GM12878 (cell line): ENCODE results near the gene KIRREL3. TPM values are rescaled to one million over a fixed set of nuclear protein-coding genes. Genes with fewer than 3 reads are reported as not detected.

Experiments used
- ATAC-seq: fragments of 200-7000 bp; cut with Tn5 transposase; 3 replicates; pipeline ENCODE4 v1.9.1; 2020; ENCODE audit warnings: mild to moderate bottlenecking, moderate library complexity
- BruUV-seq: library from RNA; stranded (reverse); fragments of 400-500 nt; replicated peaks from 2 replicates; lab custom pipeline; 2021; lab: Mats Ljungman, UMichigan
- CTCF ChIA-PET: fragments of 300-600 bp; sonication (Branson Sonifier 250); formaldehyde crosslinking; extraction: SDS; loops from one replicate; lab custom pipeline; 2021; ENCODE audit warnings: inconsistent platforms; lab: Yijun Ruan, JAX
- POLR2A ChIA-PET: fragments of 350-600 bp; formaldehyde crosslinking; extraction: SDS; loops from one replicate; lab custom pipeline; 2021; ENCODE audit warnings: inconsistent platforms; lab: Charles Lee
- RAD21 ChIA-PET: fragments of 300-600 bp; sonication (Branson Sonifier 250); formaldehyde crosslinking; loops from one replicate; lab custom pipeline; 2023; ENCODE audit warnings: antibody characterized with exemption; ENCODE audit not compliant: unreplicated experiment; lab: Charles Lee
- SMC1A ChIA-PET: fragments of 300-600 bp; sonication (Branson Sonifier 250); formaldehyde crosslinking; loops from one replicate; lab custom pipeline; 2023; ENCODE audit not compliant: unreplicated experiment, uncharacterized antibody; lab: Charles Lee
- DNase-seq: peaks from one replicate; pipeline ENCODE4 v3.0.0-alpha.2; 2011; ENCODE audit warnings: low read depth, low spot score
- FAIRE-seq: peaks from 3 replicates; lab custom pipeline; 2011; peaks lifted over from hg19 to GRCh38; lab: Jason Lieb, UNC
- H2AFZ ChIP-seq: 2 replicates; pipeline ENCODE4 v1.6.0; 2011; ENCODE audit warnings: low read depth, low read length, control low read depth; ENCODE audit not compliant: control insufficient read depth
- H3K27ac ChIP-seq: 2 replicates; pipeline ENCODE4 v1.5.1; 2011; ENCODE audit warnings: control low read depth; ENCODE audit not compliant: control insufficient read depth, insufficient read depth
- H3K27me3 ChIP-seq, 2 experiments: replicated peaks in 1 of 2; 2 replicates each; pipeline versions ENCODE4 v1.6.0 to v1.6.1; 2011; ENCODE audit warnings: low read length in 1 of 2; ENCODE audit not compliant: control insufficient read depth in 2 of 2, insufficient read depth in 2 of 2
- H3K36me3 ChIP-seq, 2 experiments: 2 replicates each; pipeline ENCODE4 v1.5.1; 2011; ENCODE audit warnings: low read length in 1 of 2; ENCODE audit not compliant: control insufficient read depth in 2 of 2, insufficient read depth in 2 of 2
- H3K4me1 ChIP-seq: 2 replicates; pipeline ENCODE4 v1.6.1; 2011; ENCODE audit warnings: mild to moderate bottlenecking, low read length, moderate library complexity, mixed read lengths; ENCODE audit not compliant: control insufficient read depth, insufficient read depth
- H3K4me2 ChIP-seq: 2 replicates; pipeline ENCODE4 v1.6.0; 2011; ENCODE audit warnings: control low read depth; ENCODE audit not compliant: control insufficient read depth, insufficient read depth
- H3K4me3 ChIP-seq: fragments of 200-600 bp; sonication (generic); 2 replicates; pipeline ENCODE4 v1.5.1; 2016
- H3K79me2 ChIP-seq: 2 replicates; pipeline ENCODE4 v1.6.0; 2011; ENCODE audit warnings: low read length; ENCODE audit not compliant: control insufficient read depth, insufficient read depth
- H3K9ac ChIP-seq: 2 replicates; pipeline ENCODE4 v1.8.0; 2011; ENCODE audit warnings: low read length, control low read depth, mixed read lengths; ENCODE audit not compliant: control insufficient read depth, insufficient read depth
- H3K9me3 ChIP-seq: replicated peaks from 3 replicates; pipeline ENCODE4 v1.5.1; 2011; ENCODE audit warnings: mild to moderate bottlenecking, low read length; ENCODE audit not compliant: control insufficient read depth, insufficient read depth
- H4K20me1 ChIP-seq: 2 replicates; pipeline ENCODE4 v1.6.0; 2011; ENCODE audit not compliant: control insufficient read depth, insufficient read depth
- CEBPB ChIP-seq, 2 experiments: fragments of 150-350 bp in 1 of 2; IDR thresholded peaks; 2 replicates each; pipeline ENCODE4 v1.6.1; 2012 to 2014; ENCODE audit warnings: low read depth in 2 of 2, low read length in 2 of 2, borderline replicate concordance in 1 of 2, inconsistent platforms in 1 of 2
- CEBPZ ChIP-seq: fragments of 150-350 bp; IDR thresholded peaks from 2 replicates; pipeline ENCODE4 v1.6.1; 2016; ENCODE audit warnings: low read depth, low read length
- CHD1 ChIP-seq: IDR thresholded peaks from 2 replicates; pipeline ENCODE4 v1.6.1; 2012; ENCODE audit warnings: low read depth, low read length, improper control_type of control experiment
- JUND ChIP-seq: IDR thresholded peaks from 2 replicates; pipeline ENCODE4 v1.6.1; 2012; ENCODE audit warnings: low read depth, mild to moderate bottlenecking, low read length, improper control_type of control experiment, moderate library complexity
- KDM1A ChIP-seq: fragments of 200-600 bp; sonication (generic); IDR thresholded peaks from 2 replicates; pipeline ENCODE4 v1.6.1; 2016; ENCODE audit warnings: borderline replicate concordance
- MEF2A ChIP-seq: IDR thresholded peaks from 2 replicates; pipeline ENCODE4 v1.6.1; 2011; ENCODE audit warnings: low read depth, mild to moderate bottlenecking, low read length, moderate library complexity; ENCODE audit not compliant: insufficient read depth
- SMAD5 ChIP-seq: IDR thresholded peaks from 2 replicates; pipeline ENCODE4 v1.6.1; 2016; ENCODE audit warnings: antibody characterized with exemption, low read depth
- STAT3 ChIP-seq: IDR thresholded peaks from 2 replicates; pipeline ENCODE4 v1.6.1; 2011; ENCODE audit warnings: low read depth, low read length, improper control_type of control experiment
- TBL1XR1 ChIP-seq: IDR thresholded peaks from 2 replicates; pipeline ENCODE4 v1.6.1; 2012; ENCODE audit warnings: low read depth, low read length, improper control_type of control experiment
- WRNIP1 ChIP-seq: IDR thresholded peaks from 2 replicates; pipeline ENCODE4 v1.6.1; 2011; ENCODE audit warnings: low read depth, low read length, improper control_type of control experiment, borderline replicate concordance
- WGBS: methylation state at CpG from one replicate; pipeline ENCODE4 v1.1.6; 2016; ENCODE audit warnings: low lambda C conversion rate; ENCODE audit not compliant: insufficient replicate concordance, insufficient coverage; ENCODE audit errors: missing lambda C conversion rate; 5-methylcytosine and 5-hydroxymethylcytosine counted together
- in situ Hi-C: fragments of 300-500 bp; cut with MboI; formaldehyde crosslinking; loops from 9 replicates; pipeline ENCODE4 v1.14.3; 2018; ENCODE audit warnings: mixed read lengths
- intact Hi-C: fragments of 100-400 bp; cut with micrococcal nuclease; formaldehyde crosslinking; loops from one replicate; pipeline ENCODE4 v1.14.2; 2022; ENCODE audit not compliant: unreplicated experiment
- polyA plus RNA-seq, 11 experiments: library from polyadenylated mRNA; depleted of rRNA in 4 of 11; unstranded in 6 of 11; stranded (reverse) in 5 of 11; fragments of >200 nt; fragmentation: Nextera tagmentation in 4 of 11; fragmentation: Illumina TruSeq in 1 of 11; extraction: Ambion mirVana in 4 of 11; extraction: Trizol in 1 of 11; gene quantifications; 1 replicate in 1 of 11; 2 replicates in 10 of 11; pipeline versions ENCODE4 v1.2.1 to v1.2.3, GENCODE V29; 2011 to 2016; ENCODE audit warnings: inconsistent platforms in 2 of 11, missing spikeins in 2 of 11, low read depth in 1 of 11
- total RNA-seq, 4 experiments: library from RNA; depleted of rRNA in 3 of 4; stranded (reverse); fragments of >200 nt in 3 of 4; fragmentation: Illumina TruSeq in 1 of 4; extraction: Trizol in 1 of 4; gene quantifications; 2 replicates each; pipeline versions ENCODE4 v1.2.1 to v1.2.3, GENCODE V29; 2013 to 2021
- TF ChIP-seq, protein P1 (sequence below): fragments of 450-650 bp; IDR thresholded peaks from 2 replicates; pipeline ENCODE4 v1.6.1; 2017; ENCODE audit warnings: mild to moderate bottlenecking, moderate library complexity

The KIRREL3 gene
- total and polyA plus RNA-seq, 10 of the 15 experiments (the other 5 are each of a cell fraction or from before 2014, with no cell fraction given), result under 0.01 TPM; not detected in 9

DNA sequence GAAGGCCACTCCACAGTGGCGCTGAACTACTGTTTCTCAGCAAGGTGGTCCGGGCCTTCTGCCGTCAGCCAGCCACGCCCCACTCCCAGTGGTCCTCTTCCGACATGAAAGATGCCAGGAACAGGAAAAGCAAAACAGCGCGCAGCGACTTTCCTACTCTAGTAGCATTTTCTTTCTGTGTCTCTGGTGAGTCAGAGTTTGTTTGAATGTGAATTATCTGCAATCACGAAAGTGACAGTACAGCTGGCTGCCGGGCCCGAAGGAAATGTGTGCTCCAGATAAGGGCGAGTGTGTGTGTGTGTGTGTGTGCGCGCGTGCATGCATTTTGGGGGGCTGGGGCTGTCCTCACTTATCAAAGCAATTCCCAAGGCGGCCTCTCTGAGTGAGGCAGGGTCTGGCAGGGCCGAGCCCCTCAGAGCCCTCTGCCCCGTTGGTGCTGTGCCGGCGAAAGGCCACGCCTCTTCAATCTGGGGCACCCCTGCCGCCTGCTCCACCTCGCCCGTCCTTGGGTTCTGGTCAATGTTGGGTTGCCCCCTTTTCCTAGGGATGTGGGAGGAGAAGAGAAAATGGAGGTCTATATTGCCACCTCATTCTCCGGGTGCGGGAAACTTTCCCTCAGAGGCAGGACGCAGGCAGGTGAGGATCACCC is 288.5 kb downstream of the KIRREL3 start:
- H3K36me3 ChIP-seq, result no peaks in the 10 kb centered on the region
- ATAC-seq (no peak), DNase-seq (no peak), FAIRE-seq (no peak)
- in situ Hi-C loops (loop anchor here (10.0 kb wide), 1 partner anchor 363 kb away; no protein-coding TSS in a partner anchor), intact Hi-C loops (no loop called here)
- H3K27me3 ChIP-seq, result peaks cover 0 to 8% of the 10 kb centered on the region in 2 experiments; a peak in 3 of 4 replicates
- H3K79me2 ChIP-seq, result no peaks in the 10 kb centered on the region
- H3K9ac ChIP-seq, result no peak overlapping the region
- no peaks in the 10 kb centered on the region for H4K20me1 ChIP-seq
- POLR2A ChIA-PET, result no interaction called here
- no peak overlapping the region for H3K27ac ChIP-seq
- H3K4me2 ChIP-seq, result no peak overlapping the region
- RAD21 ChIA-PET, result no interaction called here
- CTCF ChIA-PET, result no interaction called here
- no TSS peak for BruUV-seq
- no peak overlapping the region for H3K4me3 ChIP-seq
- SMC1A ChIA-PET, result no interaction called here
- no peaks in the 10 kb centered on the region for H3K9me3 ChIP-seq
- H3K4me1 ChIP-seq, result no peaks in the 10 kb centered on the region
- WGBS, result 47% methylated on average over 27 of the region's 27 CpGs
- no peak overlapping the region for H2AFZ ChIP-seq
- TF ChIP-seq KDM1A, result no peak
- no peak for TF ChIP-seq CEBPB (IDR thresholded peaks at IDR 0.05; ENCODE audit: borderline replicate concordance in 1 of 2, low read depth in 2 of 2, low read length in 2 of 2)
- no peak for TF ChIP-seq JUND
- no peak for TF ChIP-seq MEF2A
- TF ChIP-seq STAT3, result no peak
- TF ChIP-seq TBL1XR1, result no peak
- TF ChIP-seq WRNIP1, result no peak
- TF ChIP-seq CEBPZ, result no peak
- TF ChIP-seq, protein P1, sequence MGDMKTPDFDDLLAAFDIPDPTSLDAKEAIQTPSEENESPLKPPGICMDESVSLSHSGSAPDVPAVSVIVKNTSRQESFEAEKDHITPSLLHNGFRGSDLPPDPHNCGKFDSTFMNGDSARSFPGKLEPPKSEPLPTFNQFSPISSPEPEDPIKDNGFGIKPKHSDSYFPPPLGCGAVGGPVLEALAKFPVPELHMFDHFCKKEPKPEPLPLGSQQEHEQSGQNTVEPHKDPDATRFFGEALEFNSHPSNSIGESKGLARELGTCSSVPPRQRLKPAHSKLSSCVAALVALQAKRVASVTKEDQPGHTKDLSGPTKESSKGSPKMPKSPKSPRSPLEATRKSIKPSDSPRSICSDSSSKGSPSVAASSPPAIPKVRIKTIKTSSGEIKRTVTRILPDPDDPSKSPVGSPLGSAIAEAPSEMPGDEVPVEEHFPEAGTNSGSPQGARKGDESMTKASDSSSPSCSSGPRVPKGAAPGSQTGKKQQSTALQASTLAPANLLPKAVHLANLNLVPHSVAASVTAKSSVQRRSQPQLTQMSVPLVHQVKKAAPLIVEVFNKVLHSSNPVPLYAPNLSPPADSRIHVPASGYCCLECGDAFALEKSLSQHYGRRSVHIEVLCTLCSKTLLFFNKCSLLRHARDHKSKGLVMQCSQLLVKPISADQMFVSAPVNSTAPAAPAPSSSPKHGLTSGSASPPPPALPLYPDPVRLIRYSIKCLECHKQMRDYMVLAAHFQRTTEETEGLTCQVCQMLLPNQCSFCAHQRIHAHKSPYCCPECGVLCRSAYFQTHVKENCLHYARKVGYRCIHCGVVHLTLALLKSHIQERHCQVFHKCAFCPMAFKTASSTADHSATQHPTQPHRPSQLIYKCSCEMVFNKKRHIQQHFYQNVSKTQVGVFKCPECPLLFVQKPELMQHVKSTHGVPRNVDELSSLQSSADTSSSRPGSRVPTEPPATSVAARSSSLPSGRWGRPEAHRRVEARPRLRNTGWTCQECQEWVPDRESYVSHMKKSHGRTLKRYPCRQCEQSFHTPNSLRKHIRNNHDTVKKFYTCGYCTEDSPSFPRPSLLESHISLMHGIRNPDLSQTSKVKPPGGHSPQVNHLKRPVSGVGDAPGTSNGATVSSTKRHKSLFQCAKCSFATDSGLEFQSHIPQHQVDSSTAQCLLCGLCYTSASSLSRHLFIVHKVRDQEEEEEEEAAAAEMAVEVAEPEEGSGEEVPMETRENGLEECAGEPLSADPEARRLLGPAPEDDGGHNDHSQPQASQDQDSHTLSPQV, result no peak
- no peak for TF ChIP-seq SMAD5
- no peak for TF ChIP-seq CHD1
